ENCODE results near the gene RING1. TPM values are rescaled to one million over a fixed set of nuclear protein-coding genes. Genes with fewer than 3 reads are reported as not detected.

Gene RING1
- total RNA-seq, 2 experiments from 2014 or later, result 31.8 to 40.0 TPM

DNA sequence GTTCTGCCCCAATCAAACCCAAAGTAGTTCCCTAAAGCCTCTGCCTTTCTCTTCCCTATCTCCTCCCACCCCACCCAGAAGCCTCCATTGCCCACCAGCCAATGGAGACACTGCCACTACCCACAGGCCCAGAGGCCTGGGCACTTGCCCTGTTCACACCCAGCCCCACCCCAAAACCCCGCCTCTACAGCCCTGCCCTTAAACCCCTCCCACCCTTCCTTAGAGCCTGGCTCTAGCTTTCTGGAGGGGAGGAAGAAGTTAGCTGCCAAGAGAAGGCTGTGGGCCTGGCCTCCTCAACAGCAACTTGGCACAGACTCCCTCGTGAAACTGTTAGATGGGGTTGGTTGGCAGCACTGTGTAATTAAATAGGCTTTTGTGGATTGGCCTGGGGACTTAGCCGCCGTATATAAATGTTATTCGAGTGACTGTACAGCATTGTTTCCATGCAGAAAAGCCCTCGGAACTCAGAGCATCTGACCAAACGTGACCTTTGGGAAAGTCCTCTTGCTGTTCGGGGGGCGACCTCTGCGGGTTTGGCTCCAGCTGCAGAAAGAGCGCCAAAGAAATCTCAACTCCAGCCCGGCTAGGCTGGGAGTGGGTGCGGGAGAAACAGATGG lies 47.5 kb upstream of the RING1 start:
- POLR2A ChIA-PET, result interaction anchor here (0.7 kb wide), 1 partner anchor 75 kb away, joined by 4 read pairs; no protein-coding TSS in a partner anchor
- H3K4me2 ChIP-seq (ENCODE audit: low read length), result peak overlapping the region; percentile 68; the same call in 1 of the 2 replicates
- H3K27ac ChIP-seq (ENCODE audit: low read depth, low read length, poor library complexity, severe bottlenecking), result no peak overlapping the region
- H3K4me3 ChIP-seq (ENCODE audit: low read depth, low read length, poor library complexity, severe bottlenecking), result no peak overlapping the region
- peaks cover 7% of the 10 kb centered on the region for H3K4me1 ChIP-seq (ENCODE audit: insufficient read depth, low read length, poor library complexity, severe bottlenecking)
- no peaks in the 10 kb centered on the region for H3K36me3 ChIP-seq (ENCODE audit: insufficient read depth, low read length)
- H3K79me2 ChIP-seq (ENCODE audit: insufficient read depth, low read depth, low read length), result no peaks in the 10 kb centered on the region
- DNase-seq (ENCODE audit: low spot score), result no peak
- no TSS peak for BruUV-seq (replicated peaks)
- no peaks in the 10 kb centered on the region for H4K20me1 ChIP-seq (ENCODE audit: insufficient read depth, low read length)
- H3K9me3 ChIP-seq (ENCODE audit: low read length), result no peaks in the 10 kb centered on the region
- H3K9me2 ChIP-seq (ENCODE audit: insufficient read depth, low read length), result no peaks in the 10 kb centered on the region
- CTCF ChIA-PET (ENCODE audit: unreplicated experiment), result no interaction called here
- H2AFZ ChIP-seq (ENCODE audit: low read length), result peak overlapping the region; percentile 80; the same call in 1 of the 2 replicates
- intact Hi-C loops (cut with micrococcal nuclease; ENCODE audit: unreplicated experiment), result loop anchor here (1.0 to 2.0 kb wide), 2 partner anchors 36 to 87 kb away; no protein-coding TSS in a partner anchor
- TF ChIP-seq, protein P1, sequence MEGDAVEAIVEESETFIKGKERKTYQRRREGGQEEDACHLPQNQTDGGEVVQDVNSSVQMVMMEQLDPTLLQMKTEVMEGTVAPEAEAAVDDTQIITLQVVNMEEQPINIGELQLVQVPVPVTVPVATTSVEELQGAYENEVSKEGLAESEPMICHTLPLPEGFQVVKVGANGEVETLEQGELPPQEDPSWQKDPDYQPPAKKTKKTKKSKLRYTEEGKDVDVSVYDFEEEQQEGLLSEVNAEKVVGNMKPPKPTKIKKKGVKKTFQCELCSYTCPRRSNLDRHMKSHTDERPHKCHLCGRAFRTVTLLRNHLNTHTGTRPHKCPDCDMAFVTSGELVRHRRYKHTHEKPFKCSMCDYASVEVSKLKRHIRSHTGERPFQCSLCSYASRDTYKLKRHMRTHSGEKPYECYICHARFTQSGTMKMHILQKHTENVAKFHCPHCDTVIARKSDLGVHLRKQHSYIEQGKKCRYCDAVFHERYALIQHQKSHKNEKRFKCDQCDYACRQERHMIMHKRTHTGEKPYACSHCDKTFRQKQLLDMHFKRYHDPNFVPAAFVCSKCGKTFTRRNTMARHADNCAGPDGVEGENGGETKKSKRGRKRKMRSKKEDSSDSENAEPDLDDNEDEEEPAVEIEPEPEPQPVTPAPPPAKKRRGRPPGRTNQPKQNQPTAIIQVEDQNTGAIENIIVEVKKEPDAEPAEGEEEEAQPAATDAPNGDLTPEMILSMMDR (conservative IDR thresholded peaks at IDR 0.05; ENCODE audit: low read length), result no peak
- TF ChIP-seq EZH2phosphoT487 (IDR thresholded peaks at IDR 0.05; ENCODE audit: borderline replicate concordance, low read depth, low read length), result no peak

DNA sequence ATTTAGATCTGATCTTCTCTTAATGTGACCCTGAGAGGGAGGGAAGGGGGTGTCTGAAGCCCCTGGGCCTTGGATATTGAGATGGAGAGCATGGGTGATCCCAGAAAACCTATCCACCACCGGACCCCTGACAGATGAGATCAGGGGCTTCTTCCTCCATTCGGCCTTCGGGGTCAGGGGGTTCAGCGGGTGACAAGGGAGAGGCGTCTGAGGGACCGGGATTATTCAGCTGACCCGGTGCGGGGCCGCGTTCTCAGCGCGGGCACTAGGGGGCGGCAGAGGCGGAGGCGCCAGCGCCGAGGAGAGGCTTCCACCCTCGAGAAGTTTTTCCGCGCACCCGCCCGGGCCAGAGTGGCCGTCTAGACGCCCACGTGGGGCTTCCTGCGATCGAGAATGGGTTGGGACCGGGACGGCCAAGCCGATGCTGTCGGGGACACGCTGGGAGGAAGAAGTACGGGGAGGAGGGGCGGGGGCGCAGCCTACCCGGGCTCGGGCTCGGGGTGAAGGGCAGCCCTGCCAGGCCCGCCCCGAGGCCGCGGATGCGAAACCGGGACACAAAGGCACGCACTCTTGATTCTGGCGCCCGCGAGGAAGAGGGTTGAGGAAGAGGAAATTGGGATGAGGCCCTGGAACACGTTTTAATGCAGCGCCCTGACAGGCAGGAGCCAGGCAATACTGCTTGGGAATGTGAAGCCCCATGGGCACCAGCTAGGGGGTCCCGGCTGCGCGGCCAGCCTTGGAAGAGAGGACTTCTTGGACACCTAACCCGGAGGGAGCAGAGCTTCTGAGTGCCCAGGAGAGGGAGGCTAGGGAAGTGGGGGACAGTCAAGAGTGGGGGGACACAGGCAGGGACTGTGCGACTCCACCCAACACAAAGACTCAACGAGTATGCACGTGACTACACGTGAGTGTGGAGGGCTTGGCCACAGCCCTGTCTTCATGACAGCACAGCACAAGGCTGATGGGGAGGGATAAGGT lies 46.7 kb upstream of the RING1 start:
- DNase-seq (ENCODE audit: low spot score), result peak; percentile 71
- Histone ChIP-seq H3K27ac (ENCODE audit: low read depth, low read length, poor library complexity, severe bottlenecking) (no peak overlapping the region), H4K20me1 (ENCODE audit: insufficient read depth, low read length) (no peaks in the 10 kb centered on the region), H3K79me2 (ENCODE audit: insufficient read depth, low read depth, low read length) (no peaks in the 10 kb centered on the region), H2AFZ (ENCODE audit: low read length) (peak overlapping the region; percentile 80), H3K36me3 (ENCODE audit: insufficient read depth, low read length) (no peaks in the 10 kb centered on the region), H3K9me2 (ENCODE audit: insufficient read depth, low read length) (no peaks in the 10 kb centered on the region), H3K4me3 (ENCODE audit: low read depth, low read length, poor library complexity, severe bottlenecking) (peak overlapping the region; percentile 53), H3K4me1 (ENCODE audit: insufficient read depth, low read length, poor library complexity, severe bottlenecking) (peaks cover 7% of the 10 kb centered on the region), H3K9me3 (ENCODE audit: low read length) (no peaks in the 10 kb centered on the region), H3K4me2 (ENCODE audit: low read length) (peak overlapping the region; percentile 68)
- CTCF ChIA-PET (ENCODE audit: unreplicated experiment), result no interaction called here
- BruUV-seq (replicated peaks), result no TSS peak
- no peak for TF ChIP-seq EZH2phosphoT487 (IDR thresholded peaks at IDR 0.05; ENCODE audit: borderline replicate concordance, low read depth, low read length)
- TF ChIP-seq, protein P1 (conservative IDR thresholded peaks at IDR 0.05; ENCODE audit: low read length), result peak; percentile 93
- POLR2A ChIA-PET, result interaction anchor here (0.7 kb wide), 1 partner anchor 74 kb away, joined by 4 read pairs; no protein-coding TSS in a partner anchor
- intact Hi-C loops (cut with micrococcal nuclease; ENCODE audit: unreplicated experiment), result loop anchor here (1.0 to 2.0 kb wide), 2 partner anchors 35 to 87 kb away; no protein-coding TSS in a partner anchor
